ENCODE measurements around the gene FBL. TPM values are rescaled to one million over a fixed set of nuclear protein-coding genes. Genes with fewer than 3 reads are reported as not detected.
"Not testable (repeated sequence)": the region's sequence is repeated elsewhere in the genome, so short reads cannot be mapped to it uniquely, and the experiment has no call there.

The FBL gene
- total and polyA plus RNA-seq, 2 of the 4 experiments (the other 2 are of a cell fraction) = 259 to 446 TPM

DNA sequence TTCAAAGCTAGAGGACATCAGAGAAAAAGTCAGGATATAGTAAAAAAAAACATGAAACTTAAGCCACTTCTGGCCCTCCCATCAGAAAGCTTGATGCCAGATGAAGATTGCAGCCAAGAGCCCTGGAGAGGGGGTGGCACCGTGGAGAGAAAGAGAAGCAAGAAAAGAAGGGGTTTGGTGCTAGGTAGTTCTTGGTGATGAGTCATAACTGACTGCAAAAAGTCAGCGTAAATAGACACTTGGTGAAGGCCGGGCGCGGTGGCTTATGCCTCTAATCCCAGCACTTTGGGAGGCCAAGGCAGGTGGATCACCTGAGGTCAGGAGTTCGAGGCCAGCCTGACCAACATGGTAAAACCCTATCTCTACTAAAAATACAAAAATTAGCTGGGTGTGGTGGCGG, 37.5 kb downstream of the FBL start:
- dilution Hi-C loops (cut with HindIII; ENCODE audit: low sequenced_read_pairs, unreplicated experiment); CTCF ChIA-PET; H3K4me2 ChIP-seq (ENCODE audit: low read depth, low read length); H2AK5ac ChIP-seq (ENCODE audit: low read depth, low read length); H3K9me1 ChIP-seq (ENCODE audit: insufficient read depth, low read length); ATAC-seq (ENCODE audit: low read depth); BruUV-seq (replicated peaks); H3K4me1 ChIP-seq (ENCODE audit: control insufficient read depth, insufficient read depth, low read length); H3K4me3 ChIP-seq (ENCODE audit: insufficient read depth, low read depth, low read length); H3K27me3 ChIP-seq (ENCODE audit: control insufficient read depth, insufficient read depth, low read length); H3K9me3 ChIP-seq (ENCODE audit: control insufficient read depth, insufficient read depth, low read length); H3K36me3 ChIP-seq (ENCODE audit: control insufficient read depth, insufficient read depth, low read length); H2BK20ac ChIP-seq (ENCODE audit: low read depth, low read length); H3K14ac ChIP-seq (replicated peaks; ENCODE audit: low read depth, low read length); in situ Hi-C loops (cut with MboI; ENCODE audit: low sequenced_read_pairs); H2BK15ac ChIP-seq (ENCODE audit: low read depth, low read length); H3K79me1 ChIP-seq (ENCODE audit: low read depth in 1 of 2, low read length in 2 of 2); H2AFZ ChIP-seq (replicated peaks; ENCODE audit: low read length, poor library complexity); H2AK9ac ChIP-seq (replicated peaks; ENCODE audit: low read depth, low read length, poor library complexity); H3K56ac ChIP-seq (ENCODE audit: extremely low read depth, insufficient read depth, low read length); H3K4ac ChIP-seq (ENCODE audit: low read depth, low read length); H3K18ac ChIP-seq (ENCODE audit: low read depth, low read length); H2BK120ac ChIP-seq (ENCODE audit: low read depth, low read length); H4K5ac ChIP-seq (ENCODE audit: low read depth, low read length); POLR2A ChIA-PET (ENCODE audit: unreplicated experiment); H4K8ac ChIP-seq (ENCODE audit: low read depth in 2 of 2, low read length in 2 of 2); H2BK5ac ChIP-seq (ENCODE audit: low read depth, low read length, poor library complexity, severe bottlenecking); intact Hi-C loops (cut with micrococcal nuclease); H3K23ac ChIP-seq (ENCODE audit: low read depth, low read length); H3K9ac ChIP-seq (ENCODE audit: low read depth, low read length); DNase-seq; H4K91ac ChIP-seq (ENCODE audit: insufficient read depth, low read depth, low read length); H3K27ac ChIP-seq (ENCODE audit: insufficient read depth, low read length); H4K20me1 ChIP-seq (ENCODE audit: insufficient read depth, low read length): not testable (repeated sequence)
- no CpG with 5 or more reads among the region's 7 CpGs for WGBS, 2 experiments (ENCODE audit: extremely low coverage in 2 of 2, insufficient read length in 1 of 2)
